HG03354 (cell line): ENCODE results near the gene PRM3.
A peak's percentile ranks its signal among the peaks of the same experiment; 100 is the strongest.
"Not testable (repeated sequence)": the region's sequence is repeated elsewhere in the genome, so short reads cannot be mapped to it uniquely, and the experiment has no call there.

Experiments used
- ATAC-seq: cut with Tn5 transposase; IDR thresholded peaks from one replicate; pipeline ENCODE4 v1.9.1; 2021; ENCODE audit warnings: mild to moderate bottlenecking; ENCODE audit not compliant: unreplicated experiment, poor library complexity, severe bottlenecking

Gene PRM3

GRCh38 chr16:11306997-11307638 lies 33.7 kb upstream of the PRM3 start:
- no peak for ATAC-seq

- ATAC-seq: no peak
Observed at GRCh38 chr16:11306381-11306780, 33.0 kb upstream of the PRM3 start.

GRCh38 chr16:11303405-11304138 lies 30.1 kb upstream of the PRM3 start:
- no peak for ATAC-seq

GRCh38 chr16:11302977-11303376 lies 29.5 kb upstream of the PRM3 start:
- ATAC-seq: no peak

- no peak for ATAC-seq
Observed at GRCh38 chr16:11301645-11302501, 28.4 kb upstream of the PRM3 start.

GRCh38 chr16:11300560-11300892 lies 27.1 kb upstream of the PRM3 start:
- ATAC-seq: no peak

GRCh38 chr16:11299865-11300559 lies 26.6 kb upstream of the PRM3 start:
- ATAC-seq: no peak

- not testable (repeated sequence) for ATAC-seq
Observed at GRCh38 chr16:11298950-11299547, 25.6 kb upstream of the PRM3 start.

- no peak for ATAC-seq
Observed at GRCh38 chr16:11298143-11298900, 24.9 kb upstream of the PRM3 start.

- ATAC-seq: peak; percentile 82
Observed at GRCh38 chr16:11297492-11298142, 24.2 kb upstream of the PRM3 start.

- ATAC-seq: peak; percentile 32
Observed at GRCh38 chr16:11296706-11297491, 23.5 kb upstream of the PRM3 start.

- ATAC-seq: no peak
Observed at GRCh38 chr16:11296351-11296705, 22.9 kb upstream of the PRM3 start.

- no peak for ATAC-seq
Observed at GRCh38 chr16:11295672-11296071, 22.2 kb upstream of the PRM3 start.

GRCh38 chr16:11292076-11292748 lies 18.8 kb upstream of the PRM3 start:
- no peak for ATAC-seq

- no peak for ATAC-seq
Observed at GRCh38 chr16:11291091-11291703, 17.8 kb upstream of the PRM3 start.

GRCh38 chr16:11290102-11290893 lies 16.9 kb upstream of the PRM3 start:
- ATAC-seq: no peak
